Sigmoid colon (tissue), 4 donors: ENCODE measurements around the gene TTC19.

ENCODE experiments used
- CTCF ChIP-seq, 4 experiments: fragments of 450-650 bp in 3 of 4; fragments of 200-600 bp in 1 of 4; IDR thresholded peaks; one replicate each; pipeline ENCODE4 v1.5.1; 2016 to 2019; ENCODE audit warnings: antibody characterized with exemption in 4 of 4, mild to moderate bottlenecking in 3 of 4, moderate library complexity in 2 of 4
- POLR2A ChIP-seq, 2 donors: fragments of 450-650 bp; IDR thresholded peaks; one replicate each; pipeline ENCODE4 v1.6.1; 2016; ENCODE audit warnings: antibody characterized with exemption in 2 of 2, mild to moderate bottlenecking in 2 of 2, moderate library complexity in 2 of 2
- POLR2AphosphoS5 ChIP-seq, 4 donors: sonication (generic); formaldehyde crosslinking; IDR thresholded peaks; one replicate each; pipeline ENCODE4 v1.6.1; 2017; ENCODE audit warnings: antibody characterized with exemption in 4 of 4

- TF ChIP-seq CTCF (IDR thresholded peaks at IDR 0.05) (no peak), POLR2AphosphoS5 (IDR thresholded peaks at IDR 0.05) (no peak), POLR2A (IDR thresholded peaks at IDR 0.05) (no peak)
Observed at GRCh38 chr17:15957206-15957605, 42.4 kb upstream of the TTC19 start.
